Fibroblast of skin of right biceps (primary cell): Measurements from ENCODE around the gene SLC24A3.

Experiments
- DNase-seq: peaks from one replicate; pipeline ENCODE4 v3.0.0-alpha.2; 2013

Gene SLC24A3

GRCh38 chr20:19244291-19244690 is 31.8 kb downstream of the SLC24A3 start:
- no peak for DNase-seq

- DNase-seq, result no peak
These were observed 36.9 kb downstream of the SLC24A3 start for GRCh38 chr20:19249106-19249879.

- DNase-seq, result no peak
These were observed 37.9 kb downstream of the SLC24A3 start for GRCh38 chr20:19250346-19250745.

- no peak for DNase-seq
These were observed 39.1 kb downstream of the SLC24A3 start for GRCh38 chr20:19251506-19251905.

GRCh38 chr20:19251958-19252357 is 39.5 kb downstream of the SLC24A3 start:
- no peak for DNase-seq

GRCh38 chr20:19252451-19253120 is 40.1 kb downstream of the SLC24A3 start:
- DNase-seq, result peak; percentile 46

GRCh38 chr20:19253316-19253715 is 40.9 kb downstream of the SLC24A3 start:
- no peak for DNase-seq

- peak; percentile 62 for DNase-seq
These were observed 41.7 kb downstream of the SLC24A3 start for GRCh38 chr20:19253916-19254820.

- DNase-seq, result no peak
These were observed 42.5 kb downstream of the SLC24A3 start for GRCh38 chr20:19254956-19255355.

- peak; percentile 15 for DNase-seq
These were observed 43.6 kb downstream of the SLC24A3 start for GRCh38 chr20:19256085-19256484.

GRCh38 chr20:19256906-19257595 is 44.6 kb downstream of the SLC24A3 start:
- DNase-seq, result no peak

- no peak for DNase-seq
These were observed 45.4 kb downstream of the SLC24A3 start for GRCh38 chr20:19257865-19258264.

- DNase-seq, result no peak
These were observed 46.7 kb downstream of the SLC24A3 start for GRCh38 chr20:19259141-19259591.

- peak; percentile 33 for DNase-seq
These were observed 48.1 kb downstream of the SLC24A3 start for GRCh38 chr20:19260412-19261090.

GRCh38 chr20:19264191-19264590 is 51.7 kb downstream of the SLC24A3 start:
- no peak for DNase-seq

GRCh38 chr20:19265646-19266374 is 53.4 kb downstream of the SLC24A3 start:
- DNase-seq, result no peak

GRCh38 chr20:19268426-19268825 is 56.0 kb downstream of the SLC24A3 start:
- DNase-seq, result no peak

- peak; percentile 27 for DNase-seq
These were observed 57.4 kb downstream of the SLC24A3 start for GRCh38 chr20:19269737-19270340.

GRCh38 chr20:19271879-19272651 is 59.6 kb downstream of the SLC24A3 start:
- DNase-seq, result no peak
